ENCODE data around the gene TLE5. TPM values are rescaled to one million over a fixed set of nuclear protein-coding genes. Genes with fewer than 3 reads are reported as not detected.
"Not testable (repeated sequence)": the region's sequence is repeated elsewhere in the genome, so short reads cannot be mapped to it uniquely, and the experiment has no call there.

Gene TLE5
- total RNA-seq, 1 experiment from 2014 or later: 170 TPM

- CTCF ChIA-PET: no interaction called here
- Mint-ChIP-seq H3K4me1 (ENCODE audit: low read depth, unreplicated experiment) (no peaks in the 10 kb centered on the region), H3K36me3 (ENCODE audit: insufficient read depth, unreplicated experiment) (peaks cover 16% of the 10 kb centered on the region), H3K27ac (ENCODE audit: unreplicated experiment) (no peak overlapping the region), H3K9me3 (ENCODE audit: low read depth, unreplicated experiment) (no peaks in the 10 kb centered on the region), H3K27me3 (ENCODE audit: unreplicated experiment) (no peaks in the 10 kb centered on the region), H3K4me3 (ENCODE audit: low read depth, unreplicated experiment) (no peak overlapping the region)
- intact Hi-C loops (cut with micrococcal nuclease; ENCODE audit: unreplicated experiment): no loop called here
- no TSS peak for BruUV-seq (replicated peaks)
- no peak for DNase-seq
- TF ChIP-seq CTCF (IDR thresholded peaks at IDR 0.05; ENCODE audit: unreplicated experiment): no peak
Observed at GRCh38 chr19:3096902-3097326, 34.6 kb upstream of the TLE5 start.

- H3K4me1 Mint-ChIP-seq (ENCODE audit: low read depth, unreplicated experiment): no peaks in the 10 kb centered on the region
- no peak for DNase-seq
- H3K27me3 Mint-ChIP-seq (ENCODE audit: unreplicated experiment): no peaks in the 10 kb centered on the region
- H3K36me3 Mint-ChIP-seq (ENCODE audit: insufficient read depth, unreplicated experiment): peaks cover 16% of the 10 kb centered on the region
- no peak for TF ChIP-seq CTCF (IDR thresholded peaks at IDR 0.05; ENCODE audit: unreplicated experiment)
- CTCF ChIA-PET: interaction anchor here (1.0 kb wide), 1 partner anchor 7 kb away, joined by 3 read pairs; no protein-coding TSS in a partner anchor
- BruUV-seq (replicated peaks): no TSS peak
- intact Hi-C loops (cut with micrococcal nuclease; ENCODE audit: unreplicated experiment): no loop called here
- no peak overlapping the region for H3K27ac Mint-ChIP-seq (ENCODE audit: unreplicated experiment)
- H3K9me3 Mint-ChIP-seq (ENCODE audit: low read depth, unreplicated experiment): no peaks in the 10 kb centered on the region
- peak overlapping the region; percentile 76 for H3K4me3 Mint-ChIP-seq (ENCODE audit: low read depth, unreplicated experiment)
Observed at GRCh38 chr19:3096267-3096901, 34.1 kb upstream of the TLE5 start.

GRCh38 chr19:3095441-3096191 is 33.3 kb upstream of the TLE5 start:
- Mint-ChIP-seq H3K9me3 (ENCODE audit: low read depth, unreplicated experiment) (no peaks in the 10 kb centered on the region), H3K36me3 (ENCODE audit: insufficient read depth, unreplicated experiment) (peaks cover 16% of the 10 kb centered on the region), H3K4me1 (ENCODE audit: low read depth, unreplicated experiment) (no peaks in the 10 kb centered on the region), H3K27ac (ENCODE audit: unreplicated experiment) (peak overlapping the region; percentile 44), H3K4me3 (ENCODE audit: low read depth, unreplicated experiment) (peak overlapping the region; percentile 76), H3K27me3 (ENCODE audit: unreplicated experiment) (no peaks in the 10 kb centered on the region)
- no TSS peak for BruUV-seq (replicated peaks)
- CTCF ChIA-PET: interaction anchor here (0.6 to 1.0 kb wide), 2 partner anchors 8 to 244 kb away, joined by 3 to 5 read pairs; no protein-coding TSS in a partner anchor
- peak; percentile 5 for DNase-seq
- intact Hi-C loops (cut with micrococcal nuclease; ENCODE audit: unreplicated experiment): no loop called here
- no peak for TF ChIP-seq CTCF (IDR thresholded peaks at IDR 0.05; ENCODE audit: unreplicated experiment)

GRCh38 chr19:3094601-3095440 is 32.5 kb upstream of the TLE5 start:
- no peaks in the 10 kb centered on the region for H3K9me3 Mint-ChIP-seq (ENCODE audit: low read depth, unreplicated experiment)
- no peaks in the 10 kb centered on the region for H3K4me1 Mint-ChIP-seq (ENCODE audit: low read depth, unreplicated experiment)
- H3K27ac Mint-ChIP-seq (ENCODE audit: unreplicated experiment): peak overlapping the region; percentile 44
- peaks cover 16% of the 10 kb centered on the region for H3K36me3 Mint-ChIP-seq (ENCODE audit: insufficient read depth, unreplicated experiment)
- H3K27me3 Mint-ChIP-seq (ENCODE audit: unreplicated experiment): no peaks in the 10 kb centered on the region
- BruUV-seq (replicated peaks): TSS peak; percentile 53
- H3K4me3 Mint-ChIP-seq (ENCODE audit: low read depth, unreplicated experiment): peak overlapping the region; percentile 76
- no peak for TF ChIP-seq CTCF (IDR thresholded peaks at IDR 0.05; ENCODE audit: unreplicated experiment)
- intact Hi-C loops (cut with micrococcal nuclease; ENCODE audit: unreplicated experiment): no loop called here
- DNase-seq: peak; percentile 4
- CTCF ChIA-PET: interaction anchor here (1.0 kb wide), 2 partner anchors 9 kb away, joined by 3 read pairs; no protein-coding TSS in a partner anchor

GRCh38 chr19:3089299-3089855 is 27.1 kb upstream of the TLE5 start:
- CTCF ChIA-PET: interaction anchor here (0.7 kb wide), 1 partner anchor 54 kb away, joined by 3 read pairs; no protein-coding TSS in a partner anchor
- H3K4me3 Mint-ChIP-seq (ENCODE audit: low read depth, unreplicated experiment); H3K27ac Mint-ChIP-seq (ENCODE audit: unreplicated experiment); BruUV-seq (replicated peaks); H3K27me3 Mint-ChIP-seq (ENCODE audit: unreplicated experiment); H3K36me3 Mint-ChIP-seq (ENCODE audit: insufficient read depth, unreplicated experiment); H3K4me1 Mint-ChIP-seq (ENCODE audit: low read depth, unreplicated experiment); DNase-seq; intact Hi-C loops (cut with micrococcal nuclease; ENCODE audit: unreplicated experiment); H3K9me3 Mint-ChIP-seq (ENCODE audit: low read depth, unreplicated experiment): not testable (repeated sequence)
